IMR-90 (cell line): ENCODE data around the gene UNKL. TPM values are rescaled to one million over a fixed set of nuclear protein-coding genes. Genes with fewer than 3 reads are reported as not detected.

ENCODE experiments used
- ATAC-seq: fragments of 200-7000 bp; cut with Tn5 transposase; 2 replicates; pipeline ENCODE4 v1.9.1; 2020; ENCODE audit warnings: low read depth, mild to moderate bottlenecking, moderate library complexity
- BruUV-seq: library from RNA; stranded (reverse); fragments of 400-500 nt; replicated peaks from 2 replicates; lab custom pipeline; 2021; lab: Mats Ljungman, UMichigan
- CTCF ChIA-PET: fragments of 300-600 bp; formaldehyde crosslinking; extraction: SDS; loops from one replicate; lab custom pipeline; 2021; ENCODE audit warnings: antibody characterized with exemption; lab: Yijun Ruan, JAX
- POLR2A ChIA-PET: fragments of 300-600 bp; sonication (Branson Sonifier 250); formaldehyde crosslinking; loops from one replicate; lab custom pipeline; 2022; ENCODE audit warnings: antibody characterized with exemption; ENCODE audit not compliant: unreplicated experiment; lab: Charles Lee
- DNase-seq: peaks from one replicate; pipeline ENCODE4 v3.0.0; 2013
- H2AFZ ChIP-seq: replicated peaks from 2 replicates; pipeline ENCODE3; 2013; ENCODE audit warnings: low read length, mild to moderate bottlenecking; ENCODE audit not compliant: poor library complexity
- H2AK5ac ChIP-seq: 2 replicates; pipeline ENCODE4 v1.6.1; 2013; ENCODE audit warnings: low read depth, low read length, inconsistent platforms
- H2AK9ac ChIP-seq: replicated peaks from 2 replicates; pipeline ENCODE3; 2013; ENCODE audit warnings: mild to moderate bottlenecking, low read depth, low read length, moderate library complexity; ENCODE audit not compliant: poor library complexity
- H2BK120ac ChIP-seq: 2 replicates; pipeline ENCODE4 v1.6.1; 2013; ENCODE audit warnings: low read depth, low read length, inconsistent platforms
- H2BK15ac ChIP-seq: 3 replicates; pipeline ENCODE4 v1.6.1; 2013; ENCODE audit warnings: low read depth, low read length, inconsistent platforms
- H2BK20ac ChIP-seq: 2 replicates; pipeline ENCODE4 v1.6.1; 2013; ENCODE audit warnings: low read depth, mild to moderate bottlenecking, inconsistent platforms, low read length, moderate library complexity
- H2BK5ac ChIP-seq: 2 replicates; pipeline ENCODE4 v1.6.1; 2013; ENCODE audit warnings: mild to moderate bottlenecking, low read depth, low read length, inconsistent platforms; ENCODE audit not compliant: poor library complexity, severe bottlenecking
- H3K14ac ChIP-seq: replicated peaks from 2 replicates; pipeline ENCODE4 v1.6.1; 2013; ENCODE audit warnings: low read depth, low read length, inconsistent platforms
- H3K18ac ChIP-seq: 2 replicates; pipeline ENCODE4 v1.6.1; 2013; ENCODE audit warnings: low read depth, low read length, control low read depth
- H3K23ac ChIP-seq: 2 replicates; pipeline ENCODE4 v1.6.1; 2013; ENCODE audit warnings: low read depth, low read length, inconsistent platforms
- H3K27ac ChIP-seq: 2 replicates; pipeline ENCODE4 v1.5.1; 2013; ENCODE audit warnings: mild to moderate bottlenecking, control low read depth, low read length; ENCODE audit not compliant: insufficient read depth
- H3K27me3 ChIP-seq: 2 replicates; pipeline ENCODE4 v1.6.1; 2013; ENCODE audit warnings: low read length; ENCODE audit not compliant: control insufficient read depth, insufficient read depth
- H3K36me3 ChIP-seq: 2 replicates; pipeline ENCODE4 v1.6.1; 2013; ENCODE audit warnings: low read length, mixed read lengths; ENCODE audit not compliant: control insufficient read depth, insufficient read depth
- H3K4ac ChIP-seq: 2 replicates; pipeline ENCODE4 v1.6.1; 2013; ENCODE audit warnings: low read depth, low read length, inconsistent platforms
- H3K4me1 ChIP-seq: 2 replicates; pipeline ENCODE4 v1.6.1; 2013; ENCODE audit warnings: low read length, mixed read lengths; ENCODE audit not compliant: control insufficient read depth, insufficient read depth
- H3K4me2 ChIP-seq: 2 replicates; pipeline ENCODE4 v1.6.1; 2013; ENCODE audit warnings: low read depth, mild to moderate bottlenecking, control low read depth, low read length, moderate library complexity
- H3K4me3 ChIP-seq: 2 replicates; pipeline ENCODE4 v1.5.1; 2013; ENCODE audit warnings: low read depth, mild to moderate bottlenecking, control low read depth, low read length, moderate library complexity; ENCODE audit not compliant: insufficient read depth
- H3K56ac ChIP-seq: 2 replicates; pipeline ENCODE4 v1.6.1; 2013; ENCODE audit warnings: low read length, inconsistent platforms; ENCODE audit not compliant: insufficient read depth; ENCODE audit errors: extremely low read depth
- H3K79me1 ChIP-seq, 2 experiments: 2 replicates each; pipeline ENCODE4 v1.6.1; 2013; ENCODE audit warnings: low read length in 2 of 2, inconsistent platforms in 1 of 2, low read depth in 1 of 2
- H3K9ac ChIP-seq: 2 replicates; pipeline ENCODE4 v1.6.1; 2013; ENCODE audit warnings: low read depth, low read length, control low read depth
- H3K9me1 ChIP-seq: 2 replicates; pipeline ENCODE4 v1.6.1; 2013; ENCODE audit warnings: low read length, inconsistent platforms; ENCODE audit not compliant: insufficient read depth
- H3K9me3 ChIP-seq: 2 replicates; pipeline ENCODE4 v1.6.1; 2013; ENCODE audit warnings: low read length; ENCODE audit not compliant: control insufficient read depth, insufficient read depth
- H4K20me1 ChIP-seq: 2 replicates; pipeline ENCODE4 v1.6.1; 2013; ENCODE audit warnings: low read length, inconsistent platforms; ENCODE audit not compliant: insufficient read depth
- H4K5ac ChIP-seq: 2 replicates; pipeline ENCODE4 v1.6.1; 2013; ENCODE audit warnings: mild to moderate bottlenecking, low read depth, low read length, control low read depth
- H4K8ac ChIP-seq, 2 experiments: 2 replicates each; pipeline ENCODE4 v1.6.1; 2013; ENCODE audit warnings: low read depth in 2 of 2, low read length in 2 of 2, control low read depth in 1 of 2, inconsistent platforms in 1 of 2
- H4K91ac ChIP-seq: 2 replicates; pipeline ENCODE4 v1.6.1; 2013; ENCODE audit warnings: low read depth, low read length, inconsistent platforms; ENCODE audit not compliant: insufficient read depth
- BHLHE40 ChIP-seq: fragments of 150-350 bp; IDR thresholded peaks from 2 replicates; pipeline ENCODE4 v1.6.1; 2016; ENCODE audit warnings: mild to moderate bottlenecking, low read depth, low read length
- CEBPB ChIP-seq: IDR thresholded peaks from 2 replicates; pipeline ENCODE4 v1.6.1; 2012; ENCODE audit warnings: low read depth, low read length, improper control_type of control experiment
- CHD1 ChIP-seq: IDR thresholded peaks from 2 replicates; pipeline ENCODE4 v1.6.1; 2012; ENCODE audit warnings: low read depth, low read length, improper control_type of control experiment
- CTCF ChIP-seq: conservative IDR thresholded peaks from 2 replicates; pipeline ENCODE4 v1.5.1; 2012; ENCODE audit warnings: mild to moderate bottlenecking, low read depth, low read length, improper control_type of control experiment
- FOS ChIP-seq: fragments of 150-350 bp; IDR thresholded peaks from 2 replicates; pipeline ENCODE4 v1.6.1; 2016; ENCODE audit warnings: low read depth, low read length
- MAFK ChIP-seq: IDR thresholded peaks from 2 replicates; pipeline ENCODE4 v1.6.1; 2012; ENCODE audit warnings: low read depth, low read length, improper control_type of control experiment
- MAZ ChIP-seq: IDR thresholded peaks from 2 replicates; pipeline ENCODE4 v1.6.1; 2012; ENCODE audit warnings: low read depth, mild to moderate bottlenecking, low read length, improper control_type of control experiment, moderate library complexity, borderline replicate concordance
- MXI1 ChIP-seq: IDR thresholded peaks from 2 replicates; pipeline ENCODE4 v1.6.1; 2012; ENCODE audit warnings: low read depth, mild to moderate bottlenecking, low read length, moderate library complexity, borderline replicate concordance
- NFE2L2 ChIP-seq: fragments of 150-350 bp; IDR thresholded peaks from 2 replicates; pipeline ENCODE4 v1.6.1; 2016; ENCODE audit warnings: low read depth, mild to moderate bottlenecking, low read length
- POLR2A ChIP-seq: IDR thresholded peaks from 2 replicates; pipeline ENCODE4 v1.6.1; 2012; ENCODE audit warnings: mild to moderate bottlenecking, low read depth, low read length
- RCOR1 ChIP-seq: IDR thresholded peaks from 2 replicates; pipeline ENCODE4 v1.6.1; 2012; ENCODE audit warnings: mild to moderate bottlenecking, low read length, improper control_type of control experiment; ENCODE audit not compliant: insufficient replicate concordance
- SMC3 ChIP-seq: fragments of 150-350 bp; IDR thresholded peaks from 2 replicates; pipeline ENCODE4 v1.6.1; 2016; ENCODE audit warnings: low read depth, mild to moderate bottlenecking, antibody characterized with exemption, low read length, moderate library complexity
- USF2 ChIP-seq: fragments of 150-350 bp; IDR thresholded peaks from 2 replicates; pipeline ENCODE4 v1.6.1; 2017; ENCODE audit warnings: mild to moderate bottlenecking, antibody characterized with exemption, low read length, low read depth
- WGBS, 2 experiments: methylation state at CpG; one replicate each; pipeline versions ENCODE4 v1.1.5 to v1.1.7; 2013; ENCODE audit warnings: missing lambda C conversion rate in 2 of 2; ENCODE audit not compliant: insufficient read length in 1 of 2; ENCODE audit errors: extremely low coverage in 2 of 2; 5-methylcytosine and 5-hydroxymethylcytosine counted together
- dilution Hi-C: fragments of 300-500 bp; cut with HindIII; formaldehyde crosslinking; loops from one replicate; pipeline ENCODE4 v1.14.3; 2018; ENCODE audit warnings: low sequenced_read_pairs; ENCODE audit not compliant: unreplicated experiment
- in situ Hi-C: fragments of 300-500 bp; cut with MboI; formaldehyde crosslinking; loops from 3 replicates; pipeline ENCODE4 v1.14.3; 2019; ENCODE audit warnings: low sequenced_read_pairs, inconsistent platforms, mixed read lengths
- intact Hi-C: fragments of 100-400 bp; cut with micrococcal nuclease; formaldehyde crosslinking; loops from 2 replicates; pipeline ENCODE4 v1.10.0; 2022
- polyA plus RNA-seq, 3 experiments: library from polyadenylated mRNA; depleted of rRNA; stranded (reverse); fragments of >200 nt; gene quantifications; 2 replicates each; pipeline ENCODE4 v1.2.3, GENCODE V29; 2012; ENCODE audit warnings: low replicate concordance in 1 of 3
- total RNA-seq: library from RNA; depleted of rRNA; stranded (reverse); fragments of >200 nt; gene quantifications from 2 replicates; pipeline ENCODE4 v1.2.3, GENCODE V29; 2012

Gene UNKL
- total and polyA plus RNA-seq, 2 of the 4 experiments (the other 2 are of a cell fraction): 4.1 to 13.3 TPM

GRCh38 chr16:1438229-1439057 lies 23.9 kb upstream of the UNKL start (continued):
- no peak for TF ChIP-seq CEBPB

- H3K9ac ChIP-seq: no peak overlapping the region
- CTCF ChIA-PET: no interaction called here
- no peak overlapping the region for H2BK15ac ChIP-seq
- in situ Hi-C loops: no loop called here
- no peak overlapping the region for H3K23ac ChIP-seq
- intact Hi-C loops: no loop called here
- WGBS, 2 experiments: 62% methylated on average over 12 of the region's 22 CpGs; no CpG with 5 or more reads in 1 of the 2 experiments
- no peak overlapping the region for H2AK9ac ChIP-seq
- H4K8ac ChIP-seq: no peak overlapping the region
- H3K79me1 ChIP-seq: no peaks in the 10 kb centered on the region
- peak overlapping the region; percentile 33 for H2AFZ ChIP-seq
- H3K14ac ChIP-seq: no peak overlapping the region
- H3K18ac ChIP-seq: no peak overlapping the region
- ATAC-seq: no peak
- no peaks in the 10 kb centered on the region for H3K4me1 ChIP-seq
- dilution Hi-C loops: no loop called here
- no peak overlapping the region for H2BK120ac ChIP-seq
- peaks cover 4% of the 10 kb centered on the region; the same call in 1 of the 2 replicates for H3K27me3 ChIP-seq
- H4K91ac ChIP-seq: no peak overlapping the region
- no peaks in the 10 kb centered on the region for H3K36me3 ChIP-seq
- no peaks in the 10 kb centered on the region for H4K20me1 ChIP-seq
- H2AK5ac ChIP-seq: no peak overlapping the region
- no peak for DNase-seq
- no peak overlapping the region for H3K4ac ChIP-seq
- no peak overlapping the region for H3K4me3 ChIP-seq
- no peaks in the 10 kb centered on the region for H3K9me1 ChIP-seq
- no peaks in the 10 kb centered on the region for H3K9me3 ChIP-seq
- no peak overlapping the region for H2BK20ac ChIP-seq
- no TSS peak for BruUV-seq
- no peak overlapping the region for H2BK5ac ChIP-seq
- H4K5ac ChIP-seq: no peak overlapping the region
- H3K27ac ChIP-seq: no peak overlapping the region
- no peak overlapping the region for H3K4me2 ChIP-seq
- POLR2A ChIA-PET: no interaction called here
- H3K56ac ChIP-seq: no peak overlapping the region
- no peak for TF ChIP-seq MAZ
- TF ChIP-seq NFE2L2: no peak
- no peak for TF ChIP-seq CTCF
- no peak for TF ChIP-seq CHD1
- TF ChIP-seq FOS: no peak
- TF ChIP-seq BHLHE40: no peak
- no peak for TF ChIP-seq POLR2A
- no peak for TF ChIP-seq USF2
- no peak for TF ChIP-seq CEBPB
- no peak for TF ChIP-seq MXI1
- no peak for TF ChIP-seq RCOR1
- TF ChIP-seq SMC3: no peak
- TF ChIP-seq MAFK: no peak
These were observed 23.1 kb upstream of the UNKL start for GRCh38 chr16:1437606-1438005.
